HL-60 (cell line): ENCODE data around the gene GGPS1.

ENCODE experiments used
- CTCF ChIP-seq: IDR thresholded peaks from one replicate; pipeline ENCODE4 v1.5.1; 2011; ENCODE audit warnings: low read length, control low read depth, inconsistent platforms; ENCODE audit not compliant: insufficient read depth
- GABPA ChIP-seq: IDR thresholded peaks from 2 replicates; pipeline ENCODE4 v1.6.1; 2012; ENCODE audit warnings: low read depth
- POLR2AphosphoS5 ChIP-seq: IDR thresholded peaks from 2 replicates; pipeline ENCODE4 v1.6.1; 2012; ENCODE audit warnings: low read depth
- SPI1 ChIP-seq: IDR thresholded peaks from 2 replicates; pipeline ENCODE4 v1.6.1; 2012; ENCODE audit warnings: low read depth, mild to moderate bottlenecking, borderline replicate concordance

GRCh38 chr1:235315735-235316134, 12.6 kb upstream of the GGPS1 start:
- TF ChIP-seq CTCF: no peak
- TF ChIP-seq GABPA: no peak
- TF ChIP-seq POLR2AphosphoS5: no peak
- no peak for TF ChIP-seq SPI1
